Stimulated activated CD4-positive, alpha-beta T cell treated with anti-CD3 and anti-CD28 coated beads, Interleukin-12 subunit alpha, Interleukin-12 subunit beta, amount 100 ng/mL, for 24 hours (primary cell): ENCODE data around the gene UVRAG.

Experiments
- DNase-seq, 2 experiments: peaks; one replicate each; pipeline ENCODE4 v3.0.0-alpha.2; 2020; ENCODE audit warnings: low read depth in 2 of 2

UVRAG gene

GRCh38 chr11:76150141-76150540 lies 335.1 kb downstream of the UVRAG start:
- no peak for DNase-seq

- DNase-seq = no peak
Measured at GRCh38 chr11:76151556-76152085, 336.6 kb downstream of the UVRAG start.

- peak; percentile 77 to 90 for DNase-seq
Measured at GRCh38 chr11:76152086-76152681, 337.2 kb downstream of the UVRAG start.

GRCh38 chr11:76152741-76153570 lies 337.9 kb downstream of the UVRAG start:
- no peak for DNase-seq

GRCh38 chr11:76153571-76153923 lies 338.5 kb downstream of the UVRAG start:
- no peak for DNase-seq

GRCh38 chr11:76155500-76156227 lies 340.7 kb downstream of the UVRAG start:
- no peak for DNase-seq

- DNase-seq = no peak
Measured at GRCh38 chr11:76156971-76157427, 342.0 kb downstream of the UVRAG start.

- no peak for DNase-seq
Measured at GRCh38 chr11:76157891-76158290, 342.9 kb downstream of the UVRAG start.

- no peak for DNase-seq
Measured at GRCh38 chr11:76158394-76159302, 343.6 kb downstream of the UVRAG start.

GRCh38 chr11:76159303-76159937 lies 344.4 kb downstream of the UVRAG start:
- DNase-seq = no peak

- no peak for DNase-seq
Measured at GRCh38 chr11:76159983-76160661, 345.1 kb downstream of the UVRAG start.

GRCh38 chr11:76160856-76161255 lies 345.8 kb downstream of the UVRAG start:
- no peak for DNase-seq

GRCh38 chr11:76161261-76161961 lies 346.4 kb downstream of the UVRAG start:
- no peak for DNase-seq

GRCh38 chr11:76162336-76163288 lies 347.6 kb downstream of the UVRAG start:
- no peak for DNase-seq

- DNase-seq = no peak
Measured at GRCh38 chr11:76163289-76163880, 348.4 kb downstream of the UVRAG start.

- DNase-seq = no peak
Measured at GRCh38 chr11:76164081-76164480, 349.1 kb downstream of the UVRAG start.

- DNase-seq = no peak
Measured at GRCh38 chr11:76164861-76165751, 350.1 kb downstream of the UVRAG start.
